ENCODE results near the gene GPX4. TPM values are rescaled to one million over a fixed set of nuclear protein-coding genes. Genes with fewer than 3 reads are reported as not detected.

Gene GPX4
- total and polyA plus RNA-seq, 2 experiments from 2014 or later = 351 to 573 TPM

- Histone ChIP-seq H3K4me1 (ENCODE audit: insufficient read depth) (no peaks in the 10 kb centered on the region), H3F3A (replicated peaks; ENCODE audit: low read depth) (0 out of 2 replicates have a peak, but pooled peaks cover 3% of the 10 kb centered on the region), H3K79me2 (replicated peaks; ENCODE audit: insufficient read depth) (peaks cover 10% of the 10 kb centered on the region; the same call in 1 of the 2 replicates), H2AFZ (no peak overlapping the region), H3K4me2 (no peak overlapping the region), H3K9me2 (ENCODE audit: insufficient read depth) (no peaks in the 10 kb centered on the region), H3K36me3 (ENCODE audit: insufficient read depth) (no peaks in the 10 kb centered on the region), H4K20me1 (replicated peaks; ENCODE audit: insufficient read depth) (no peaks in the 10 kb centered on the region; the same call in 1 of the 2 replicates), H3K4me3 (no peak overlapping the region), H3K27me3 (ENCODE audit: insufficient read depth) (no peaks in the 10 kb centered on the region), H3K27ac (ENCODE audit: low read depth) (no peak overlapping the region)
- Mint-ChIP-seq H3K27me3 (ENCODE audit: insufficient read depth, low read depth, poor library complexity) (peaks cover 4% of the 10 kb centered on the region), H3K36me3 (ENCODE audit: low read depth) (peaks cover 15% of the 10 kb centered on the region), H3K4me3 (no peak overlapping the region), H3K9me3 (no peaks in the 10 kb centered on the region), H3K27ac (no peak overlapping the region), H3K4me1 (peaks cover 3% of the 10 kb centered on the region)
- ATAC-seq = no peak
- TF ChIP-seq ETS1 (IDR thresholded peaks at IDR 0.05) (no peak), JUNB (IDR thresholded peaks at IDR 0.05; ENCODE audit: unreplicated experiment) (no peak), CTCF (conservative IDR thresholded peaks at IDR 0.05; ENCODE audit: low read depth in 2 of 2) (no peak), REST (IDR thresholded peaks at IDR 0.05; ENCODE audit: unreplicated experiment) (no peak), ZNF114 (CRISPR knock-in tag; IDR thresholded peaks at IDR 0.05) (no peak)
- TF ChIP-seq, protein P1, sequence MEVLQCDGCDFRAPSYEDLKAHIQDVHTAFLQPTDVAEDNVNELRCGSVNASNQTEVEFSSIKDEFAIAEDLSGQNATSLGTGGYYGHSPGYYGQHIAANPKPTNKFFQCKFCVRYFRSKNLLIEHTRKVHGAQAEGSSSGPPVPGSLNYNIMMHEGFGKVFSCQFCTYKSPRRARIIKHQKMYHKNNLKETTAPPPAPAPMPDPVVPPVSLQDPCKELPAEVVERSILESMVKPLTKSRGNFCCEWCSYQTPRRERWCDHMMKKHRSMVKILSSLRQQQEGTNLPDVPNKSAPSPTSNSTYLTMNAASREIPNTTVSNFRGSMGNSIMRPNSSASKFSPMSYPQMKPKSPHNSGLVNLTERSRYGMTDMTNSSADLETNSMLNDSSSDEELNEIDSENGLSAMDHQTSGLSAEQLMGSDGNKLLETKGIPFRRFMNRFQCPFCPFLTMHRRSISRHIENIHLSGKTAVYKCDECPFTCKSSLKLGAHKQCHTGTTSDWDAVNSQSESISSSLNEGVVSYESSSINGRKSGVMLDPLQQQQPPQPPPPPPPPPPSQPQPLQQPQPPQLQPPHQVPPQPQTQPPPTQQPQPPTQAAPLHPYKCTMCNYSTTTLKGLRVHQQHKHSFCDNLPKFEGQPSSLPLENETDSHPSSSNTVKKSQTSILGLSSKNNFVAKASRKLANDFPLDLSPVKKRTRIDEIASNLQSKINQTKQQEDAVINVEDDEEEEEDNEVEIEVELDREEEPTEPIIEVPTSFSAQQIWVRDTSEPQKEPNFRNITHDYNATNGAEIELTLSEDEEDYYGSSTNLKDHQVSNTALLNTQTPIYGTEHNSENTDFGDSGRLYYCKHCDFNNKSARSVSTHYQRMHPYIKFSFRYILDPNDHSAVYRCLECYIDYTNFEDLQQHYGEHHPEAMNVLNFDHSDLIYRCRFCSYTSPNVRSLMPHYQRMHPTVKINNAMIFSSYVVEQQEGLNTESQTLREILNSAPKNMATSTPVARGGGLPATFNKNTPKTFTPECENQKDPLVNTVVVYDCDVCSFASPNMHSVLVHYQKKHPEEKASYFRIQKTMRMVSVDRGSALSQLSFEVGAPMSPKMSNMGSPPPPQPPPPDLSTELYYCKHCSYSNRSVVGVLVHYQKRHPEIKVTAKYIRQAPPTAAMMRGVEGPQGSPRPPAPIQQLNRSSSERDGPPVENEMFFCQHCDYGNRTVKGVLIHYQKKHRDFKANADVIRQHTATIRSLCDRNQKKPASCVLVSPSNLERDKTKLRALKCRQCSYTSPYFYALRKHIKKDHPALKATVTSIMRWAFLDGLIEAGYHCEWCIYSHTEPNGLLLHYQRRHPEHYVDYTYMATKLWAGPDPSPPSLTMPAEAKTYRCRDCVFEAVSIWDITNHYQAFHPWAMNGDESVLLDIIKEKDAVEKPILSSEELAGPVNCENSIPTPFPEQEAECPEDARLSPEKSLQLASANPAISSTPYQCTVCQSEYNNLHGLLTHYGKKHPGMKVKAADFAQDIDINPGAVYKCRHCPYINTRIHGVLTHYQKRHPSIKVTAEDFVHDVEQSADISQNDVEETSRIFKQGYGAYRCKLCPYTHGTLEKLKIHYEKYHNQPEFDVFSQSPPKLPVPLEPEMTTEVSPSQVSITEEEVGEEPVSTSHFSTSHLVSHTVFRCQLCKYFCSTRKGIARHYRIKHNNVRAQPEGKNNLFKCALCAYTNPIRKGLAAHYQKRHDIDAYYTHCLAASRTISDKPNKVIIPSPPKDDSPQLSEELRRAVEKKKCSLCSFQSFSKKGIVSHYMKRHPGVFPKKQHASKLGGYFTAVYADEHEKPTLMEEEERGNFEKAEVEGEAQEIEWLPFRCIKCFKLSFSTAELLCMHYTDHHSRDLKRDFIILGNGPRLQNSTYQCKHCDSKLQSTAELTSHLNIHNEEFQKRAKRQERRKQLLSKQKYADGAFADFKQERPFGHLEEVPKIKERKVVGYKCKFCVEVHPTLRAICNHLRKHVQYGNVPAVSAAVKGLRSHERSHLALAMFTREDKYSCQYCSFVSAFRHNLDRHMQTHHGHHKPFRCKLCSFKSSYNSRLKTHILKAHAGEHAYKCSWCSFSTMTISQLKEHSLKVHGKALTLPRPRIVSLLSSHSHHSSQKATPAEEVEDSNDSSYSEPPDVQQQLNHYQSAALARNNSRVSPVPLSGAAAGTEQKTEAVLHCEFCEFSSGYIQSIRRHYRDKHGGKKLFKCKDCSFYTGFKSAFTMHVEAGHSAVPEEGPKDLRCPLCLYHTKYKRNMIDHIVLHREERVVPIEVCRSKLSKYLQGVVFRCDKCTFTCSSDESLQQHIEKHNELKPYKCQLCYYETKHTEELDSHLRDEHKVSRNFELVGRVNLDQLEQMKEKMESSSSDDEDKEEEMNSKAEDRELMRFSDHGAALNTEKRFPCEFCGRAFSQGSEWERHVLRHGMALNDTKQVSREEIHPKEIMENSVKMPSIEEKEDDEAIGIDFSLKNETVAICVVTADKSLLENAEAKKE (CRISPR knock-in tag; IDR thresholded peaks at IDR 0.05) = no peak
- no peak for DNase-seq (ENCODE audit: low spot score)
These were observed 51.8 kb downstream of the GPX4 start for GRCh38 chr19:1155352-1156304.
